ENCODE data around the gene FAS. TPM values are rescaled to one million over a fixed set of nuclear protein-coding genes. Genes with fewer than 3 reads are reported as not detected.

The FAS gene
- total RNA-seq, 4 donors from 2014 or later, result 9.4 to 34.1 (median 17.4) TPM

DNA sequence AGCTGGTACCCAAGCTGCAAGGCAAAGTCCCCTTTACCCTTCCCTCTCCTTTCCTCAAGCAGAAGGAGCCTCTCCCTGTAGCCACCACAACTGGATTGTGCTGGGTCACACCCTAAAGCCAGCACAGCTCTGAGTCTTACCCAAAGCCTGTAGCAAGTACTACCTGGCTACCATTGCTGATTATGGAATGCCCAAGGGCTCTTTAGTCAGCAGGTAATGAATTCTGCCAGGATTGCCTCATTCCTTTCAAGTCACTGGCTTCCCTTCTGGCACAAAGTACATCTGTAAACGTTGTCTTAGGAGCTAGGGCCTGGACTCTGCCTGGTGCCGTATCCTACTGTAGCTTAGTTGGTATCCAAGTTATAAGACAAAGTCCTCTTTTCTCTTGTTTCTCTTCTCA, 52.0 kb downstream of the FAS start:
- Histone ChIP-seq H3K4me3 (replicated peaks in 1 of 3) (no peak overlapping the region), H3K27ac (no peak overlapping the region), H3K36me3 (no peaks in the 10 kb centered on the region), H3K9me3 (no peaks in the 10 kb centered on the region), H3K4me1 (no peaks in the 10 kb centered on the region), H3K27me3 (no peaks in the 10 kb centered on the region)
- intact Hi-C loops (cut with DNase I), result no loop called here
- TF ChIP-seq POLR2A (IDR thresholded peaks at IDR 0.05), result no peak
- TF ChIP-seq, protein P1, sequence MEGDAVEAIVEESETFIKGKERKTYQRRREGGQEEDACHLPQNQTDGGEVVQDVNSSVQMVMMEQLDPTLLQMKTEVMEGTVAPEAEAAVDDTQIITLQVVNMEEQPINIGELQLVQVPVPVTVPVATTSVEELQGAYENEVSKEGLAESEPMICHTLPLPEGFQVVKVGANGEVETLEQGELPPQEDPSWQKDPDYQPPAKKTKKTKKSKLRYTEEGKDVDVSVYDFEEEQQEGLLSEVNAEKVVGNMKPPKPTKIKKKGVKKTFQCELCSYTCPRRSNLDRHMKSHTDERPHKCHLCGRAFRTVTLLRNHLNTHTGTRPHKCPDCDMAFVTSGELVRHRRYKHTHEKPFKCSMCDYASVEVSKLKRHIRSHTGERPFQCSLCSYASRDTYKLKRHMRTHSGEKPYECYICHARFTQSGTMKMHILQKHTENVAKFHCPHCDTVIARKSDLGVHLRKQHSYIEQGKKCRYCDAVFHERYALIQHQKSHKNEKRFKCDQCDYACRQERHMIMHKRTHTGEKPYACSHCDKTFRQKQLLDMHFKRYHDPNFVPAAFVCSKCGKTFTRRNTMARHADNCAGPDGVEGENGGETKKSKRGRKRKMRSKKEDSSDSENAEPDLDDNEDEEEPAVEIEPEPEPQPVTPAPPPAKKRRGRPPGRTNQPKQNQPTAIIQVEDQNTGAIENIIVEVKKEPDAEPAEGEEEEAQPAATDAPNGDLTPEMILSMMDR (IDR thresholded peaks at IDR 0.05), result no peak
- DNase-seq, result no peak
- 61 to 73% methylated on average over 2 of the region's 2 CpGs for WGBS, 2 donors

DNA sequence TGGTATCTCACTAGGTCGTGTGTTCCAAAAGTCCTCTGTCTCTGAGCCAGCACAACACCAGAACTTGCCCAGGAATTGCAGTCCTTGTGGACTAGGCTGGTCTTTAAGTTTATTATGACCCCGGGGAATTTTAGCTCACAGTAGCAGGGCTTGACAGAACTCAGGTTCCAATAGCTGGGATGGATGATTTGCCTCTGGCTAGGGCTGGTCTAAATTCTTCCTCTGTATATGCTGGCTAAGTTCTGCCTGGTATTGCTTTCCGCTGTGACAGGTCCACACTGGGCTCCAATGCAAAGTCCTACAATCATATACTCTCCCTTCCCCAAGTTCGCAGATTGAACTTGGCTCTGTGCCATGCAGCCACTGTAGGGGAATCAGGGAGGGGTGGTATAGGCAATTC, 52.5 kb downstream of the FAS start:
- no peaks in the 10 kb centered on the region for H3K36me3 ChIP-seq
- intact Hi-C loops (cut with DNase I), result no loop called here
- no peaks in the 10 kb centered on the region for H3K4me1 ChIP-seq
- DNase-seq, result no peak
- no peaks in the 10 kb centered on the region for H3K9me3 ChIP-seq
- no peak overlapping the region for H3K4me3 ChIP-seq (replicated peaks in 1 of 3)
- WGBS, 2 donors, result 75 to 82% methylated on average over 4 of the region's 4 CpGs
- H3K27me3 ChIP-seq, result no peaks in the 10 kb centered on the region
- TF ChIP-seq, protein P1 (IDR thresholded peaks at IDR 0.05), result no peak
- no peak for TF ChIP-seq POLR2A (IDR thresholded peaks at IDR 0.05)
- no peak overlapping the region for H3K27ac ChIP-seq

DNA sequence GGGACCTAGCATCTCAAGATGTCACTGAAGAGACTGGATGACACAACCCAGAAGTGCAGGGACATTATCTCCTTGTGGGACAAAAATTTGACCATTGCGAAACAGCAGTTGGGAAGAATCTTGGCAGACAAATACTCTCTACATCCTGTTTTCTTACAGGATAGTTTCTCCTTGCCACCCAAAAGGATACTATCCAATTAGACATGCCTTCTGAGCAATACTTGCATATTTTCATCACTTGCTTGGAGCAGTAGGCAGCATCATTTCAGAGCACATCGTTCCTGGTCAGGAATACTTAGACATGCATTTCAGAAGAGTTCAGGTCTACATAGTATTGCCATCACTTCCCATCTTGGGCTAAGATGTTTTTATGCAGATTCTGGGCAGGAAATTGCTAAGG, 56.8 kb downstream of the FAS start:
- no peaks in the 10 kb centered on the region for H3K27me3 ChIP-seq
- WGBS, 2 donors, result 89 to 91% methylated on average over 2 of the region's 2 CpGs
- TF ChIP-seq POLR2A (IDR thresholded peaks at IDR 0.05), result no peak
- TF ChIP-seq, protein P1 (IDR thresholded peaks at IDR 0.05), result no peak
- DNase-seq, result no peak
- H3K36me3 ChIP-seq, result no peaks in the 10 kb centered on the region
- no peak overlapping the region for H3K4me3 ChIP-seq (replicated peaks in 1 of 3)
- no peaks in the 10 kb centered on the region for H3K4me1 ChIP-seq
- intact Hi-C loops (cut with DNase I), result no loop called here
- no peaks in the 10 kb centered on the region for H3K9me3 ChIP-seq
- H3K27ac ChIP-seq, result no peak overlapping the region

DNA sequence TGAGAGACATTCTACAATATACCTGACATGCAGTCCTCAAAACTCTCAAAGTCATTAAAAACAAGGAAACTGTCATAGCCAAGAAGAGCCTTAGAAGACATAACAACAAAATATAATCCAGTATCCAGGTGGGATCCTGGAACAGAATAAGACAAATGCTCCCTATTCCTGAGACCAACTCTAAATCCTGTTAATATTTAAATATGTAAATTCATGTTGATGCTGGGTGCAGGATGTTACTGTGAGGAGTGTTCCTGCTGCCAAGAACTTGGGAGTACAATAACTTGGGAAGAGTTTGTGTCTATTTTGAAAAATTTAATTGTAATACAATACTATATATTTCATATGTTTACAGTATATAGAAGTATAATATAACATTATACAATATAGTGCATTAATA, 61.0 kb downstream of the FAS start:
- no peak for DNase-seq
- Histone ChIP-seq H3K4me1 (no peaks in the 10 kb centered on the region), H3K36me3 (no peaks in the 10 kb centered on the region), H3K27me3 (no peaks in the 10 kb centered on the region), H3K4me3 (replicated peaks in 1 of 3) (no peak overlapping the region), H3K27ac (no peak overlapping the region), H3K9me3 (no peaks in the 10 kb centered on the region)
- intact Hi-C loops (cut with DNase I), result no loop called here
- no peak for TF ChIP-seq POLR2A (IDR thresholded peaks at IDR 0.05)
- TF ChIP-seq, protein P1 (IDR thresholded peaks at IDR 0.05), result no peak

DNA sequence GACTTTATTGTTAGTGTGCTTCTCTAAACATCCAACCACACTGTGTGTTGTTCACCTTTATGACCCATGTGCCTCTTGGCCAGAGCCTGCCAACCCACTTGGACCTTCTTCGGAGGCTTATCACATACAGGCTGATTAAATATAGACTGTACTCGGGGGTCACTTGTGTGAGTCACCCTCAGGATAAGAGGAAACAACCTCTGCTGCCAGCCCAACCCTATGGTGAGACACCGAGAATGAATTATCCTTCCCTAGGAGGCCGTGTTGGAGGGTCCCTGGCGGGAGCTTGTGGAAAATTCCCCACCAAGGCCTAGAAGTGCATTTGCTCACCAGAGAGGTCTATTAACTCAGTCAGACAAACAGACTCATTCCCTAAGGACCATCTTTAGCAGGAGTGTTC, 63.0 kb downstream of the FAS start:
- no peak for DNase-seq
- H3K9me3 ChIP-seq, result no peaks in the 10 kb centered on the region
- WGBS, 2 donors, result 81 to 83% methylated on average over 5 of the region's 5 CpGs
- no peak overlapping the region for H3K27ac ChIP-seq
- no peaks in the 10 kb centered on the region for H3K27me3 ChIP-seq
- intact Hi-C loops (cut with DNase I), result no loop called here
- no peak overlapping the region for H3K4me3 ChIP-seq (replicated peaks in 1 of 3)
- no peaks in the 10 kb centered on the region for H3K4me1 ChIP-seq
- H3K36me3 ChIP-seq, result no peaks in the 10 kb centered on the region
- TF ChIP-seq, protein P1 (IDR thresholded peaks at IDR 0.05), result no peak
- no peak for TF ChIP-seq POLR2A (IDR thresholded peaks at IDR 0.05)

All from thyroid gland (tissue), 4 donors.